Measurements from ENCODE around the gene FCN1.

DNA sequence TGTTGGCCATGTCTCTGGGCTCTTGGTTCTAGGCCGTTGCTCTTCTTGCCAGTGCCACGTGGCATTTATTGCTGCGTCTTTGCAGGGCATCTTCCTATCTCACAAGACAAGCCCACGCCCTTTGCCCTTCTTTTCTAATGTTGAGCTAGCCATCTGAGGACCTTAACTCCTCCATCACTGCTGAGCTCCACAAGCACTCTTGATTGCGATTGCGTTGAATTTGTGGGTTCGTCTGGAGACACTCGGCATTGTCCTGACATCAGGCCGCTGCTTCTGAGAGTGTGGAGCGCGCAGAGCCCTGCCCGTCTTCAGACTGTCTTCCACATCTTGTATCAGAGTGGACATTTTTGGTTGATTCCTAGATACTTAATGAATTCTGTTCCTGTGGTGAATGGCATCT, 14.5 kb upstream of the FCN1 start:
- TF ChIP-seq CTCF (IDR thresholded peaks at IDR 0.05) (no peak), POLR2A (IDR thresholded peaks at IDR 0.05) (no peak)
